Spinal cord (tissue), 10 donors: ENCODE data around the gene ANKRD66. TPM values are rescaled to one million over a fixed set of nuclear protein-coding genes. Genes with fewer than 3 reads are reported as not detected.

Source experiments
- DNase-seq, 6 donors: peaks; one replicate each; pipeline versions ENCODE4 v3.0.0 to v3.0.0-alpha.2; 2013 to 2015; ENCODE audit warnings: low spot score in 6 of 6, low read depth in 4 of 6
- H3K27ac ChIP-seq: one replicate; pipeline ENCODE4 v1.5.1; 2013; ENCODE audit warnings: low read depth, low read length, control low read depth
- H3K27me3 ChIP-seq: one replicate; pipeline ENCODE4 v1.6.1; 2013; ENCODE audit warnings: low read length; ENCODE audit not compliant: control insufficient read depth, insufficient read depth
- H3K36me3 ChIP-seq: one replicate; pipeline ENCODE4 v1.6.1; 2013; ENCODE audit warnings: low read length; ENCODE audit not compliant: control insufficient read depth, insufficient read depth
- H3K4me1 ChIP-seq: one replicate; pipeline ENCODE4 v1.6.1; 2013; ENCODE audit warnings: low read length; ENCODE audit not compliant: control insufficient read depth, insufficient read depth
- H3K4me3 ChIP-seq: one replicate; pipeline ENCODE4 v1.5.1; 2013; ENCODE audit warnings: low read depth, low read length, control low read depth
- H3K9me3 ChIP-seq: one replicate; pipeline ENCODE4 v1.6.1; 2013; ENCODE audit warnings: low read length; ENCODE audit not compliant: control insufficient read depth, insufficient read depth
- WGBS: methylation state at CpG from one replicate; pipeline ENCODE4 v1.1.5; 2013; ENCODE audit warnings: missing lambda C conversion rate; ENCODE audit not compliant: insufficient coverage; 5-methylcytosine and 5-hydroxymethylcytosine counted together
- polyA plus RNA-seq, 2 donors: library from polyadenylated mRNA; unstranded; fragments of 120-200 nt; gene quantifications; one replicate each; pipeline ENCODE4 v1.2.1, GENCODE V29; 2013; ENCODE audit not compliant: insufficient read length in 2 of 2
- total RNA-seq, 2 donors: library from RNA; depleted of rRNA in 1 of 2; stranded (reverse); fragments of 120-200 nt in 1 of 2; fragments of >200 nt in 1 of 2; gene quantifications; one replicate each; pipeline versions ENCODE4 v1.2.3 to v1.2.4, GENCODE V29; 2013 to 2014
- donor health status: healthy.

Gene ANKRD66
- total and polyA plus RNA-seq, 4 donors: 0.69 to 3.5 (median 2.5) TPM

- Histone ChIP-seq H3K27ac (no peak overlapping the region), H3K4me1 (no peaks in the 10 kb centered on the region), H3K4me3 (no peak overlapping the region), H3K36me3 (no peaks in the 10 kb centered on the region), H3K27me3 (no peaks in the 10 kb centered on the region), H3K9me3 (no peaks in the 10 kb centered on the region)
- WGBS: 100% methylated on average over 2 of the region's 5 CpGs
- DNase-seq: no peak
These were observed 2.3 kb downstream of the ANKRD66 start for GRCh38 chr6:46748940-46749503.

- Histone ChIP-seq H3K4me3 (no peak overlapping the region), H3K27me3 (no peaks in the 10 kb centered on the region), H3K36me3 (no peaks in the 10 kb centered on the region), H3K9me3 (peaks cover 1% of the 10 kb centered on the region), H3K27ac (no peak overlapping the region), H3K4me1 (no peaks in the 10 kb centered on the region)
- 62% methylated on average over 5 of the region's 5 CpGs for WGBS
- DNase-seq: no peak
These were observed 3.0 kb downstream of the ANKRD66 start for GRCh38 chr6:46749731-46750130.

GRCh38 chr6:46751658-46752057 is 4.9 kb downstream of the ANKRD66 start:
- H3K27me3 ChIP-seq: no peaks in the 10 kb centered on the region
- no peak overlapping the region for H3K4me3 ChIP-seq
- peaks cover 1% of the 10 kb centered on the region for H3K9me3 ChIP-seq
- no peaks in the 10 kb centered on the region for H3K4me1 ChIP-seq
- no CpG with 5 or more reads among the region's 3 CpGs for WGBS
- no peaks in the 10 kb centered on the region for H3K36me3 ChIP-seq
- H3K27ac ChIP-seq: no peak overlapping the region
- no peak for DNase-seq

GRCh38 chr6:46755865-46756264 is 9.1 kb downstream of the ANKRD66 start:
- Histone ChIP-seq H3K4me1 (no peaks in the 10 kb centered on the region), H3K36me3 (no peaks in the 10 kb centered on the region), H3K4me3 (no peak overlapping the region), H3K27ac (no peak overlapping the region), H3K27me3 (no peaks in the 10 kb centered on the region), H3K9me3 (peaks cover 1% of the 10 kb centered on the region)
- DNase-seq: no peak
- no CpG with 5 or more reads among the region's 1 CpG for WGBS

GRCh38 chr6:46756469-46757213 is 9.9 kb downstream of the ANKRD66 start:
- WGBS: 85% methylated on average over 3 of the region's 7 CpGs
- Histone ChIP-seq H3K27ac (no peak overlapping the region), H3K9me3 (peaks cover 1% of the 10 kb centered on the region), H3K36me3 (no peaks in the 10 kb centered on the region), H3K27me3 (no peaks in the 10 kb centered on the region), H3K4me1 (no peaks in the 10 kb centered on the region), H3K4me3 (no peak overlapping the region)
- DNase-seq: peak in 1 of 6 donors; percentile 10

GRCh38 chr6:46757214-46757596 is 10.5 kb downstream of the ANKRD66 start:
- Histone ChIP-seq H3K27me3 (no peaks in the 10 kb centered on the region), H3K36me3 (no peaks in the 10 kb centered on the region), H3K4me1 (no peaks in the 10 kb centered on the region), H3K27ac (no peak overlapping the region), H3K4me3 (no peak overlapping the region), H3K9me3 (peaks cover 1% of the 10 kb centered on the region)
- 82% methylated on average over 2 of the region's 2 CpGs for WGBS
- no peak for DNase-seq

GRCh38 chr6:46758960-46759753 is 12.4 kb downstream of the ANKRD66 start:
- WGBS: 100% methylated on average over 1 of the region's 4 CpGs

GRCh38 chr6:46760925-46761324 is 14.2 kb downstream of the ANKRD66 start:
- no peaks in the 10 kb centered on the region for H3K9me3 ChIP-seq
- WGBS: no CpG with 5 or more reads among the region's 3 CpGs
- H3K27me3 ChIP-seq: no peaks in the 10 kb centered on the region
- no peak for DNase-seq
- H3K4me1 ChIP-seq: no peaks in the 10 kb centered on the region
- no peak overlapping the region for H3K27ac ChIP-seq
- H3K36me3 ChIP-seq: no peaks in the 10 kb centered on the region
- no peak overlapping the region for H3K4me3 ChIP-seq

More at GRCh38 chr6:46758960-46759753, 12.4 kb downstream of the ANKRD66 start:
- H3K27me3 ChIP-seq: no peaks in the 10 kb centered on the region
- H3K27ac ChIP-seq: no peak overlapping the region
- no peak for DNase-seq
- H3K36me3 ChIP-seq: no peaks in the 10 kb centered on the region
- H3K4me1 ChIP-seq: no peaks in the 10 kb centered on the region
- H3K9me3 ChIP-seq: peaks cover 1% of the 10 kb centered on the region
- H3K4me3 ChIP-seq: no peak overlapping the region

GRCh38 chr6:46763466-46763865 is 16.7 kb downstream of the ANKRD66 start:
- Histone ChIP-seq H3K4me1 (no peaks in the 10 kb centered on the region), H3K9me3 (no peaks in the 10 kb centered on the region), H3K27me3 (no peaks in the 10 kb centered on the region), H3K27ac (no peak overlapping the region), H3K36me3 (no peaks in the 10 kb centered on the region), H3K4me3 (no peak overlapping the region)
- no peak for DNase-seq
- no CpG with 5 or more reads among the region's 2 CpGs for WGBS
